Mucosa of descending colon (tissue), 3 donors: ENCODE measurements around the gene TTC33. TPM values are rescaled to one million over a fixed set of nuclear protein-coding genes. Genes with fewer than 3 reads are reported as not detected.
A peak's percentile ranks its signal among the peaks of the same experiment; 100 is the strongest.

Experiments used
- ATAC-seq: fragments of 200-7000 bp; cut with Tn5 transposase; one replicate; pipeline ENCODE4 v1.9.1; 2020; ENCODE audit warnings: mild to moderate bottlenecking, moderate library complexity
- DNase-seq, 3 donors: peaks; one replicate each; pipeline ENCODE4 v3.0.0-alpha.2; 2020
- H3K36me3 ChIP-seq: fragments of 200-600 bp; one replicate; pipeline ENCODE4 v1.8.0; 2021; ENCODE audit warnings: low read depth, mild to moderate bottlenecking
- H3K4me1 ChIP-seq: fragments of 200-600 bp; one replicate; pipeline ENCODE4 v1.8.0; 2021; ENCODE audit warnings: low read depth, mild to moderate bottlenecking
- H3K4me3 ChIP-seq: fragments of 200-600 bp; one replicate; pipeline ENCODE4 v1.8.0; 2021; ENCODE audit warnings: mild to moderate bottlenecking
- H3K9me3 ChIP-seq: fragments of 200-600 bp; one replicate; pipeline ENCODE4 v1.8.0; 2021; ENCODE audit warnings: mild to moderate bottlenecking
- intact Hi-C, 2 donors: fragments of 100-400 bp; cut with DNase I in 1 of 2; cut with micrococcal nuclease in 1 of 2; formaldehyde crosslinking; loops; one replicate each; pipeline versions ENCODE4 v1.11.0 to v1.11.1; 2022; cut with DNase I, micrococcal nuclease
- total RNA-seq, 3 donors: library from RNA; stranded (reverse); fragmentation: NEBNext Ultra II Directional in 2 of 3; extraction: Animal tissue kit (Norgen Biotek cat#: 25700) in 2 of 3; gene quantifications; one replicate each; pipeline versions ENCODE4 v1.2.1 to v1.2.4, GENCODE V29; 2021 to 2023
- TF ChIP-seq, protein P1 (sequence below): fragments of 200-600 bp; IDR thresholded peaks from one replicate; pipeline ENCODE4 v1.8.0; 2022; ENCODE audit warnings: antibody characterized with exemption, mild to moderate bottlenecking
- donor health status: DM: no; HTN: no; CAD: no; lungs with moderate emphysema.
- donor health status: DM: no; HTN: no; CAD: no.
- donor health status: DM: no; HTN: yes; CAD: no.

The TTC33 gene
- total RNA-seq, 3 donors from 2014 or later: 15.1 to 22.6 (median 17.2) TPM

DNA sequence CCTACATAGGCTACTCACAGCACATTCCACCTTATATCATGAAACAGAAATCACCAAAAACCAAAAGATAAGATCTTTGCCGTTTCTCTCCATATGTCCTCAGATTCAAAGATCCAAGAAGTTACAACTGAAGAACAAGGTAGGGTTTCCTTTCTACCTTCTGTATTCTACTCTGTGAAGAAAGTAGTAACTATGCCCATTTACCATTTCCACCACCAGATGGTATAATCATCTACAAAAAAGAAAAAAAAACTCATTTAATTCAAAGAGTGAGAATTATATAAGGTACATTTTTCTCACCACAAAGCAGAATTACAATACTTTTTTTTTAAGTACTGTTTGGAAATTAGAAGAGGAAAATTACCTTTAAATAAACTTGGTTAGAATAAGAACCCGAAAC, 248.7 kb downstream of the TTC33 start:
- no peak for ATAC-seq
- Histone ChIP-seq H3K36me3 (no peaks in the 10 kb centered on the region), H3K4me1 (no peaks in the 10 kb centered on the region), H3K4me3 (no peak overlapping the region), H3K9me3 (no peaks in the 10 kb centered on the region)
- no peak for DNase-seq
- intact Hi-C loops: no loop called here
- TF ChIP-seq, protein P1, sequence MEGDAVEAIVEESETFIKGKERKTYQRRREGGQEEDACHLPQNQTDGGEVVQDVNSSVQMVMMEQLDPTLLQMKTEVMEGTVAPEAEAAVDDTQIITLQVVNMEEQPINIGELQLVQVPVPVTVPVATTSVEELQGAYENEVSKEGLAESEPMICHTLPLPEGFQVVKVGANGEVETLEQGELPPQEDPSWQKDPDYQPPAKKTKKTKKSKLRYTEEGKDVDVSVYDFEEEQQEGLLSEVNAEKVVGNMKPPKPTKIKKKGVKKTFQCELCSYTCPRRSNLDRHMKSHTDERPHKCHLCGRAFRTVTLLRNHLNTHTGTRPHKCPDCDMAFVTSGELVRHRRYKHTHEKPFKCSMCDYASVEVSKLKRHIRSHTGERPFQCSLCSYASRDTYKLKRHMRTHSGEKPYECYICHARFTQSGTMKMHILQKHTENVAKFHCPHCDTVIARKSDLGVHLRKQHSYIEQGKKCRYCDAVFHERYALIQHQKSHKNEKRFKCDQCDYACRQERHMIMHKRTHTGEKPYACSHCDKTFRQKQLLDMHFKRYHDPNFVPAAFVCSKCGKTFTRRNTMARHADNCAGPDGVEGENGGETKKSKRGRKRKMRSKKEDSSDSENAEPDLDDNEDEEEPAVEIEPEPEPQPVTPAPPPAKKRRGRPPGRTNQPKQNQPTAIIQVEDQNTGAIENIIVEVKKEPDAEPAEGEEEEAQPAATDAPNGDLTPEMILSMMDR: no peak

DNA sequence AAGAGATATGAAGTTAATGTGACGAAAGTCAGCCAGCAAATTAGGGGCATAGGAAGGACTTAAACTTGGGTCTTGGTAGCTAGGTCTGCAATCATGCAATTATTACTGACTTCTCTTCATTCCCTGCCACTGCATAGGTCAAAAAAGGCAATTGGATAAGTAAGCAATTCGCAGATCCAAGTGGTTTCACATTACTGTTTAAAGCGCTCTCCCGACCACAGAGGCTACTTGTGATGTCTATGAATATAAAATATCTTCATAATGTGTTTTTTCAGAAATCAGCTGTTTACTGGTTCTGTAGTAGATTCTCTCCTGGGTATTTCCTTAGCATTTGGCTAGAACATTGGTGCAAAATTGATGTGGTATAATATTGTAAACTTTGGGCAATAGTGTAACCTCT, 250.7 kb downstream of the TTC33 start:
- H3K4me1 ChIP-seq: no peaks in the 10 kb centered on the region
- TF ChIP-seq, protein P1: no peak
- H3K4me3 ChIP-seq: no peak overlapping the region
- no peak for DNase-seq
- H3K9me3 ChIP-seq: no peaks in the 10 kb centered on the region
- no peak for ATAC-seq
- intact Hi-C loops: no loop called here
- H3K36me3 ChIP-seq: no peaks in the 10 kb centered on the region

DNA sequence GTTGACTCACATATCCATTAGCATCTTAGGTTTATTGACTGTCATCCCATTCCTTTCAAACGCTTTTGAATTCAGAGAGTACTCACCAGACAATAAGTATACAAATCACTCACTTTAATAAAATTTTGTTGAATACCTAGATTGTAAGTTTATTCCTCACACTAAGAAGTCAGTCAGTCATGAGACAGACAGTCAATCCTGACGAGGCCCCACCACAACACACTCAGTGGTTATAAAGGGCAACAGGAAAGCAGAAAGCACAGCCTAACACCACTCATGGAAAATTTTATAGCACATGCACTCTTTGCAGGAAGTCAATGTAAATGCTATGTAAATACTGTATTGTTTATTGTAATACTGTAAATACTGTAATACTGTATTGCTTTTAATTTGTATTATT, 252.3 kb downstream of the TTC33 start:
- no peaks in the 10 kb centered on the region for H3K36me3 ChIP-seq
- intact Hi-C loops: no loop called here
- ATAC-seq (peak; percentile 79), DNase-seq (peak in 1 of 3 donors; percentile 24)
- TF ChIP-seq, protein P1: no peak
- H3K4me1 ChIP-seq: no peaks in the 10 kb centered on the region
- no peaks in the 10 kb centered on the region for H3K9me3 ChIP-seq
- H3K4me3 ChIP-seq: no peak overlapping the region

DNA sequence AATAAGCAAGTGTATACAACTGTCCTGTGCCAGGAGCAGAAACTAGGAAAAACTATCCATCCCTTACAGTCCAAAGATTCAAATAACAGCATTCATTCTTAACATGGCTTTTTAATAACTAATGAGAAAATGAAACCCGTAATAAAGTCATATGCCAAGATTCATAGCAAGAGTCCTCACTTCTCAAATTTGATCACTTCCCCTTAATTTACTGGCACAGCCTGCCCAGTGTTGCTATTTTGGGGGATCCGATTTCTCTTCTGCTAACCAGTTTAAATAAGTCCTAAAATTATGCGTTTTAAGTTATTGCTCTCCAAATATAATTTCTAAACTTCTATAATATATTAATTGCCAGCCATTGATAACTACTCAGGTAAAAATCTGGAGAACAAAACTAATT, 253.0 kb downstream of the TTC33 start:
- ATAC-seq (no peak), DNase-seq (no peak)
- Histone ChIP-seq H3K4me3 (no peak overlapping the region), H3K4me1 (no peaks in the 10 kb centered on the region), H3K9me3 (no peaks in the 10 kb centered on the region), H3K36me3 (no peaks in the 10 kb centered on the region)
- intact Hi-C loops: no loop called here
- TF ChIP-seq, protein P1: no peak

DNA sequence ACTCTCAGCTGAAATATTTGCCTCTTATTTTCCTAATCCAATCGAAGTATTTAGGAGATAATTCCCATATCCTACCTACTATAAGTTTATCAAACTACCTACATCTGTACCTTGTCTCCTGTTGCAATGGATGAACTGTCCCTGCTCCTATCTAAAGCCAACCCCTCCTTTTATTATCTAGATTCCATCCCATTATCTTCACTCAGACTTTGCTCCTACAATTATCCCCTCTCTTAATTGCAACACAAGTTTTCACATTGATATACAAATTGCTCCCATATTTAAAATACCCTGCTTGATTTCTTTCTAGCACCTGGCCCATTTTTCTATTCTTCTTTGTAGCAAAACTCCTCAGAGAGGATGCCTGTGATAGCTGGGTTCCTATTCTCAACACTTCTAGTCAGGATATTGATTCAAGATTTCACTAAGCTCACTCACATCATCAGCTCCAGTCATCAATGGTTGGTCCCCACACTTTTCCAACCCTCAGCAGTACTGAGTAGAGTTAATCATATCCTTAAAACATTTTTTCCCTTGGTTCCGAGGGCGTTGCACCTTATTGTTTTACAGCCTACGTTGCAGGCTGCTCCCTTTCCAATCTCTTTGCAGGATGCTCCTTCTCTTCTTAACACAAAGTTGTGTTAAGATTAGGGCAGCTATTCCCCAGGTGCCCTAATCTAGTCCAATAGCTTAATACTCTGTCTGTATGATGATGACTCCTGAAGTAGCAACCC, 253.9 kb downstream of the TTC33 start:
- DNase-seq (no peak), ATAC-seq (peak; percentile 54)
- H3K4me1 ChIP-seq: no peaks in the 10 kb centered on the region
- no peaks in the 10 kb centered on the region for H3K9me3 ChIP-seq
- no peaks in the 10 kb centered on the region for H3K36me3 ChIP-seq
- intact Hi-C loops: no loop called here
- TF ChIP-seq, protein P1: no peak
- H3K4me3 ChIP-seq: no peak overlapping the region
